GM23338 (cell line): Measurements from ENCODE around the gene IRF2. TPM values are rescaled to one million over a fixed set of nuclear protein-coding genes. Genes with fewer than 3 reads are reported as not detected.

Source experiments
- ATAC-seq: fragments of 200-7000 bp; cut with Tn5 transposase; 3 replicates; pipeline ENCODE4 v1.9.1; 2020
- DNase-seq: peaks from one replicate; pipeline ENCODE4 v3.0.0-alpha.2; 2015; ENCODE audit warnings: low spot score
- H2AFZ ChIP-seq: fragments of 200-600 bp; sonication (generic); 2 replicates; pipeline ENCODE4 v1.8.0; 2016; ENCODE audit warnings: antibody characterized with exemption, mild to moderate bottlenecking, moderate library complexity
- H3F3A ChIP-seq: fragments of 200-600 bp; sonication (generic); replicated peaks from 2 replicates; pipeline ENCODE4 v1.8.0; 2017; ENCODE audit warnings: antibody characterized with exemption, mixed run types, low read depth
- H3K27ac ChIP-seq: fragments of 200-600 bp; sonication (generic); 2 replicates; pipeline ENCODE4 v1.6.1; 2016; ENCODE audit warnings: low read depth
- H3K27me3 ChIP-seq: fragments of 200-600 bp; sonication (generic); 2 replicates; pipeline ENCODE4 v1.8.0; 2016; ENCODE audit warnings: mild to moderate bottlenecking, mixed run types, moderate library complexity; ENCODE audit not compliant: insufficient read depth
- H3K36me3 ChIP-seq: fragments of 200-600 bp; sonication (generic); 2 replicates; pipeline ENCODE4 v1.8.0; 2016; ENCODE audit warnings: mild to moderate bottlenecking; ENCODE audit not compliant: insufficient read depth
- H3K4me1 ChIP-seq: fragments of 200-600 bp; sonication (generic); 2 replicates; pipeline ENCODE4 v1.8.0; 2016; ENCODE audit warnings: mild to moderate bottlenecking, moderate library complexity; ENCODE audit not compliant: insufficient read depth
- H3K4me2 ChIP-seq: fragments of 200-600 bp; sonication (generic); 2 replicates; pipeline ENCODE4 v1.7.1; 2017; ENCODE audit warnings: mixed run types
- H3K4me3 ChIP-seq: fragments of 200-600 bp; sonication (generic); 2 replicates; pipeline ENCODE4 v1.6.1; 2016; ENCODE audit warnings: mixed run types
- H3K79me2 ChIP-seq: fragments of 200-600 bp; sonication (generic); replicated peaks from 2 replicates; pipeline ENCODE4 v1.8.0; 2017; ENCODE audit warnings: mild to moderate bottlenecking; ENCODE audit not compliant: insufficient read depth
- H3K9me2 ChIP-seq: fragments of 200-600 bp; sonication (generic); 2 replicates; pipeline ENCODE4 v1.8.0; 2017; ENCODE audit not compliant: insufficient read depth
- H4K20me1 ChIP-seq: fragments of 200-600 bp; sonication (generic); replicated peaks from 2 replicates; pipeline ENCODE4 v1.8.0; 2017; ENCODE audit warnings: mild to moderate bottlenecking; ENCODE audit not compliant: insufficient read depth
- H3K27ac Mint-ChIP-seq: 2 replicates; pipeline ENCODE4 v1.8.0; 2020; ENCODE audit warnings: inconsistent platforms, mild to moderate bottlenecking, moderate library complexity, mixed read lengths
- H3K27me3 Mint-ChIP-seq: 3 replicates; pipeline ENCODE4 v1.8.0; 2022; ENCODE audit warnings: low read depth, mild to moderate bottlenecking, moderate library complexity, mixed read lengths, inconsistent platforms; ENCODE audit not compliant: insufficient read depth, poor library complexity
- H3K36me3 Mint-ChIP-seq: 3 replicates; pipeline ENCODE4 v1.8.0; 2021; ENCODE audit warnings: low read depth, mild to moderate bottlenecking, inconsistent platforms, moderate library complexity, mixed read lengths
- H3K4me1 Mint-ChIP-seq: 3 replicates; pipeline ENCODE4 v1.8.0; 2020; ENCODE audit warnings: mild to moderate bottlenecking, inconsistent platforms, mixed read lengths
- H3K4me3 Mint-ChIP-seq: 3 replicates; pipeline ENCODE4 v1.8.0; 2021; ENCODE audit warnings: moderate library complexity, mild to moderate bottlenecking, inconsistent platforms, mixed read lengths
- H3K9me3 Mint-ChIP-seq: 3 replicates; pipeline ENCODE4 v1.8.0; 2020; ENCODE audit warnings: moderate library complexity, mild to moderate bottlenecking, inconsistent platforms, mixed read lengths
- CREB1 ChIP-seq: fragments of 250-450 bp; sonication (Bioruptor Pico); IDR thresholded peaks from 2 replicates; pipeline ENCODE4 v1.5.0; 2020; ENCODE audit warnings: low read depth, mild to moderate bottlenecking, moderate library complexity
- EZH2phosphoT487 ChIP-seq: fragments of 200-600 bp; sonication (generic); IDR thresholded peaks from one replicate; pipeline ENCODE4 v1.8.1; 2018; ENCODE audit warnings: antibody characterized with exemption; ENCODE audit not compliant: unreplicated experiment
- NANOG ChIP-seq: IDR thresholded peaks from 2 replicates; pipeline ENCODE4 v1.6.1; 2016; ENCODE audit warnings: antibody characterized with exemption, borderline replicate concordance
- POLR2AphosphoS5 ChIP-seq: IDR thresholded peaks from 2 replicates; pipeline ENCODE4 v1.6.1; 2016; ENCODE audit warnings: antibody characterized with exemption, low read depth
- STAT1 ChIP-seq: IDR thresholded peaks from one replicate; pipeline ENCODE4 v1.6.1; 2016; ENCODE audit warnings: antibody characterized with exemption; ENCODE audit not compliant: unreplicated experiment
- ZNF331 ChIP-seq: fragments of 250-450 bp; sonication (Bioruptor Pico); IDR thresholded peaks from 2 replicates; pipeline ENCODE4 v1.5.0; 2020; ENCODE audit warnings: low read depth, mild to moderate bottlenecking, moderate library complexity
- polyA plus RNA-seq: library from polyadenylated mRNA; unstranded; fragments of >200 nt; fragmentation: Nextera tagmentation; extraction: Ambion mirVana; gene quantifications from 2 replicates; pipeline ENCODE4 v1.2.1, GENCODE V29; 2016
- total RNA-seq: library from RNA; depleted of rRNA; stranded (reverse); fragments of >200 nt; shearing (Covaris generic); gene quantifications from 2 replicates; pipeline ENCODE4 v1.2.3, GENCODE V29; 2014
- TF ChIP-seq, protein P1 (sequence below), 2 experiments: fragments of 200-600 bp in 1 of 2; sonication (generic) in 1 of 2; conservative IDR thresholded peaks; 2 replicates each; pipeline versions ENCODE4 v1.5.1 to v1.6.1; 2016 to 2017; ENCODE audit warnings: antibody characterized with exemption in 2 of 2, low read depth in 2 of 2, mild to moderate bottlenecking in 2 of 2, moderate library complexity in 1 of 2
- TF ChIP-seq, protein P2 (sequence below): IDR thresholded peaks from one replicate; pipeline ENCODE4 v1.6.1; 2018; ENCODE audit warnings: antibody characterized with exemption; ENCODE audit not compliant: unreplicated experiment
- TF ChIP-seq, protein P3 (sequence below): fragments of 250-450 bp; sonication (Bioruptor Pico); IDR thresholded peaks from 2 replicates; pipeline ENCODE4 v1.5.0; 2020; ENCODE audit warnings: mild to moderate bottlenecking, moderate library complexity

IRF2 gene
- total and polyA plus RNA-seq, 2 experiments from 2014 or later, result 14.7 to 15.0 TPM

DNA sequence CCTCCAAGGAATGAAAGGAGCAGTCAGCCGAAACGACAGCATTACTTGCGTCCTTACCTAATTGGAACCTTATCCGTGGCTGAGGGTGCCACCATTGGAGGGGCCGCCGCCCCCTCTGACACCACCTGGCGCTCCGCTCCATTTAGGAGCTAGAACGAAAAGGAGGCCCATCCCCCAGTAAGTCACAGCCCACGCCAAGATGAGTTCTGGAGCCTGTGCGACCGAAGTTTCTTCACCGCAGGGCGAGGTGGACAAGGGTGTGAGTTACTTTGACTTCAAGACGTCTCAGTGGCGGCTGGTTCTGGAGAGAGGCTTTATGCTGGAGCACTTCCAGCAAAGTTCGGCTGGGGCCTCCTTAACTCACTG lies 729 bp upstream of the IRF2 start:
- Histone ChIP-seq H3K9me2 (no peaks in the 10 kb centered on the region), H3F3A (0 out of 2 replicates have a peak, but pooled peaks cover 12% of the 10 kb centered on the region), H3K36me3 (no peaks in the 10 kb centered on the region), H3K27ac (peak overlapping the region; percentile 93), H2AFZ (peak overlapping the region; percentile 94), H3K4me1 (peaks cover 27% of the 10 kb centered on the region), H3K79me2 (peaks cover 43% of the 10 kb centered on the region), H4K20me1 (peaks cover 7% of the 10 kb centered on the region), H3K4me3 (peak overlapping the region; percentile 100), H3K4me2 (peak overlapping the region; percentile 100), H3K27me3 (no peaks in the 10 kb centered on the region)
- Mint-ChIP-seq H3K27ac (peak overlapping the region; percentile 56; the same call in 1 of the 2 replicates), H3K4me1 (peaks cover 26% of the 10 kb centered on the region), H3K9me3 (peaks cover 5% of the 10 kb centered on the region; the same call in 1 of the 3 replicates), H3K4me3 (peak overlapping the region; percentile 96), H3K36me3 (peaks cover 4% of the 10 kb centered on the region; the same call in 2 of the 3 replicates), H3K27me3 (peaks cover 11% of the 10 kb centered on the region)
- DNase-seq (peak; percentile 53), ATAC-seq (peak; percentile 10)
- TF ChIP-seq CREB1 (CRISPR knock-in tag), result no peak
- TF ChIP-seq EZH2phosphoT487, result no peak
- TF ChIP-seq, protein P1, sequence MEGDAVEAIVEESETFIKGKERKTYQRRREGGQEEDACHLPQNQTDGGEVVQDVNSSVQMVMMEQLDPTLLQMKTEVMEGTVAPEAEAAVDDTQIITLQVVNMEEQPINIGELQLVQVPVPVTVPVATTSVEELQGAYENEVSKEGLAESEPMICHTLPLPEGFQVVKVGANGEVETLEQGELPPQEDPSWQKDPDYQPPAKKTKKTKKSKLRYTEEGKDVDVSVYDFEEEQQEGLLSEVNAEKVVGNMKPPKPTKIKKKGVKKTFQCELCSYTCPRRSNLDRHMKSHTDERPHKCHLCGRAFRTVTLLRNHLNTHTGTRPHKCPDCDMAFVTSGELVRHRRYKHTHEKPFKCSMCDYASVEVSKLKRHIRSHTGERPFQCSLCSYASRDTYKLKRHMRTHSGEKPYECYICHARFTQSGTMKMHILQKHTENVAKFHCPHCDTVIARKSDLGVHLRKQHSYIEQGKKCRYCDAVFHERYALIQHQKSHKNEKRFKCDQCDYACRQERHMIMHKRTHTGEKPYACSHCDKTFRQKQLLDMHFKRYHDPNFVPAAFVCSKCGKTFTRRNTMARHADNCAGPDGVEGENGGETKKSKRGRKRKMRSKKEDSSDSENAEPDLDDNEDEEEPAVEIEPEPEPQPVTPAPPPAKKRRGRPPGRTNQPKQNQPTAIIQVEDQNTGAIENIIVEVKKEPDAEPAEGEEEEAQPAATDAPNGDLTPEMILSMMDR (conservative IDR thresholded peaks at IDR 0.05; ENCODE audit: low read depth in 2 of 2), result no peak
- TF ChIP-seq ZNF331 (CRISPR knock-in tag), result no peak
- no peak for TF ChIP-seq NANOG
- TF ChIP-seq, protein P2, sequence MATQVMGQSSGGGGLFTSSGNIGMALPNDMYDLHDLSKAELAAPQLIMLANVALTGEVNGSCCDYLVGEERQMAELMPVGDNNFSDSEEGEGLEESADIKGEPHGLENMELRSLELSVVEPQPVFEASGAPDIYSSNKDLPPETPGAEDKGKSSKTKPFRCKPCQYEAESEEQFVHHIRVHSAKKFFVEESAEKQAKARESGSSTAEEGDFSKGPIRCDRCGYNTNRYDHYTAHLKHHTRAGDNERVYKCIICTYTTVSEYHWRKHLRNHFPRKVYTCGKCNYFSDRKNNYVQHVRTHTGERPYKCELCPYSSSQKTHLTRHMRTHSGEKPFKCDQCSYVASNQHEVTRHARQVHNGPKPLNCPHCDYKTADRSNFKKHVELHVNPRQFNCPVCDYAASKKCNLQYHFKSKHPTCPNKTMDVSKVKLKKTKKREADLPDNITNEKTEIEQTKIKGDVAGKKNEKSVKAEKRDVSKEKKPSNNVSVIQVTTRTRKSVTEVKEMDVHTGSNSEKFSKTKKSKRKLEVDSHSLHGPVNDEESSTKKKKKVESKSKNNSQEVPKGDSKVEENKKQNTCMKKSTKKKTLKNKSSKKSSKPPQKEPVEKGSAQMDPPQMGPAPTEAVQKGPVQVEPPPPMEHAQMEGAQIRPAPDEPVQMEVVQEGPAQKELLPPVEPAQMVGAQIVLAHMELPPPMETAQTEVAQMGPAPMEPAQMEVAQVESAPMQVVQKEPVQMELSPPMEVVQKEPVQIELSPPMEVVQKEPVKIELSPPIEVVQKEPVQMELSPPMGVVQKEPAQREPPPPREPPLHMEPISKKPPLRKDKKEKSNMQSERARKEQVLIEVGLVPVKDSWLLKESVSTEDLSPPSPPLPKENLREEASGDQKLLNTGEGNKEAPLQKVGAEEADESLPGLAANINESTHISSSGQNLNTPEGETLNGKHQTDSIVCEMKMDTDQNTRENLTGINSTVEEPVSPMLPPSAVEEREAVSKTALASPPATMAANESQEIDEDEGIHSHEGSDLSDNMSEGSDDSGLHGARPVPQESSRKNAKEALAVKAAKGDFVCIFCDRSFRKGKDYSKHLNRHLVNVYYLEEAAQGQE, result no peak
- no peak for TF ChIP-seq STAT1

DNA sequence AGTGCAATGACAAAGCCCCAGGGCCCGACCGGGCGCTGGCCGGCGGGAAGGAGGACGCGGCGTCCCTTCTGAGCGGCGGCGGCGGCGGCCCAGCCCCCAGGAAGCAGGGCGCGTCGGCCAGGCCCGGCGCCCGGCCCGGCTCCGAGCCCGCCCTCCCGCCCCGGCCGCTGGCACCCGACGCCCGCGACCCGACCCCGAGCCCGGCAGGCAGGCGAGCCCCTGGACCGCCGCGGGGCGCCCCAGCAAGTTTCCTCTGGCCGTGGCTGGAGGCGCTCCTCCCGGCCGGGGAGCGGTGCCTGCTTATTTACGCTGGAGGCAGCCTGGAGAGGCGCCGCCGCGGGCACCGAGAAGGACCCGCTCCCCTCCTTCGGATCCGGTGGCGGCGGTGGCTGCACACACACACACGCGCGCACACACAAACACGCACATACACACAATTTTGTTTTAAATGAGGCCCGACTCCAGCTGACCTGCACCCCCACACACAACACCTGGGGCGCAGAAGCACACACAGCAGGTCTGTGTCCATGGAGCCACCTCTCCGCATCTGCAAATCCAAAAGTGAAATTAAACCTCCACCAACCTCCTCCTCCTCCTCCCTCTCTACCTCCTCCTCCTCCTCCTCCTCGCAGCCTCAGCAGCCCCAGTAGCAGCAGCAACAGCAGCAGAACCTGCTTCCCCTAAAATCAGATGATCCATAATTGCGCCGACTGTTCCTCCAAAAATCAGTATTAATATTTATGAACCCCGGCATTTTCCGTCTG lies 669 bp downstream of the IRF2 start:
- H3K79me2 ChIP-seq, result peaks cover 57% of the 10 kb centered on the region
- H3K4me1 ChIP-seq, result peaks cover 27% of the 10 kb centered on the region
- H4K20me1 ChIP-seq, result peaks cover 7% of the 10 kb centered on the region
- H3K4me3 ChIP-seq, result peak overlapping the region; percentile 100
- Mint-ChIP-seq H3K36me3 (peaks cover 4% of the 10 kb centered on the region; the same call in 2 of the 3 replicates), H3K4me1 (peaks cover 26% of the 10 kb centered on the region), H3K27ac (peak overlapping the region; percentile 90), H3K27me3 (peaks cover 11% of the 10 kb centered on the region), H3K9me3 (peaks cover 5% of the 10 kb centered on the region; the same call in 1 of the 3 replicates), H3K4me3 (peak overlapping the region; percentile 96)
- peak; percentile 4 for ATAC-seq
- H3K9me2 ChIP-seq, result no peaks in the 10 kb centered on the region
- H3K27me3 ChIP-seq, result no peaks in the 10 kb centered on the region
- peak; percentile 61 for DNase-seq
- peak overlapping the region; percentile 98 for H3K27ac ChIP-seq
- H3F3A ChIP-seq, result 0 out of 2 replicates have a peak, but pooled peaks cover 12% of the 10 kb centered on the region
- no peaks in the 10 kb centered on the region for H3K36me3 ChIP-seq
- peak overlapping the region; percentile 100 for H3K4me2 ChIP-seq
- H2AFZ ChIP-seq, result peak overlapping the region; percentile 91
- no peak for TF ChIP-seq POLR2AphosphoS5
- TF ChIP-seq, protein P3, sequence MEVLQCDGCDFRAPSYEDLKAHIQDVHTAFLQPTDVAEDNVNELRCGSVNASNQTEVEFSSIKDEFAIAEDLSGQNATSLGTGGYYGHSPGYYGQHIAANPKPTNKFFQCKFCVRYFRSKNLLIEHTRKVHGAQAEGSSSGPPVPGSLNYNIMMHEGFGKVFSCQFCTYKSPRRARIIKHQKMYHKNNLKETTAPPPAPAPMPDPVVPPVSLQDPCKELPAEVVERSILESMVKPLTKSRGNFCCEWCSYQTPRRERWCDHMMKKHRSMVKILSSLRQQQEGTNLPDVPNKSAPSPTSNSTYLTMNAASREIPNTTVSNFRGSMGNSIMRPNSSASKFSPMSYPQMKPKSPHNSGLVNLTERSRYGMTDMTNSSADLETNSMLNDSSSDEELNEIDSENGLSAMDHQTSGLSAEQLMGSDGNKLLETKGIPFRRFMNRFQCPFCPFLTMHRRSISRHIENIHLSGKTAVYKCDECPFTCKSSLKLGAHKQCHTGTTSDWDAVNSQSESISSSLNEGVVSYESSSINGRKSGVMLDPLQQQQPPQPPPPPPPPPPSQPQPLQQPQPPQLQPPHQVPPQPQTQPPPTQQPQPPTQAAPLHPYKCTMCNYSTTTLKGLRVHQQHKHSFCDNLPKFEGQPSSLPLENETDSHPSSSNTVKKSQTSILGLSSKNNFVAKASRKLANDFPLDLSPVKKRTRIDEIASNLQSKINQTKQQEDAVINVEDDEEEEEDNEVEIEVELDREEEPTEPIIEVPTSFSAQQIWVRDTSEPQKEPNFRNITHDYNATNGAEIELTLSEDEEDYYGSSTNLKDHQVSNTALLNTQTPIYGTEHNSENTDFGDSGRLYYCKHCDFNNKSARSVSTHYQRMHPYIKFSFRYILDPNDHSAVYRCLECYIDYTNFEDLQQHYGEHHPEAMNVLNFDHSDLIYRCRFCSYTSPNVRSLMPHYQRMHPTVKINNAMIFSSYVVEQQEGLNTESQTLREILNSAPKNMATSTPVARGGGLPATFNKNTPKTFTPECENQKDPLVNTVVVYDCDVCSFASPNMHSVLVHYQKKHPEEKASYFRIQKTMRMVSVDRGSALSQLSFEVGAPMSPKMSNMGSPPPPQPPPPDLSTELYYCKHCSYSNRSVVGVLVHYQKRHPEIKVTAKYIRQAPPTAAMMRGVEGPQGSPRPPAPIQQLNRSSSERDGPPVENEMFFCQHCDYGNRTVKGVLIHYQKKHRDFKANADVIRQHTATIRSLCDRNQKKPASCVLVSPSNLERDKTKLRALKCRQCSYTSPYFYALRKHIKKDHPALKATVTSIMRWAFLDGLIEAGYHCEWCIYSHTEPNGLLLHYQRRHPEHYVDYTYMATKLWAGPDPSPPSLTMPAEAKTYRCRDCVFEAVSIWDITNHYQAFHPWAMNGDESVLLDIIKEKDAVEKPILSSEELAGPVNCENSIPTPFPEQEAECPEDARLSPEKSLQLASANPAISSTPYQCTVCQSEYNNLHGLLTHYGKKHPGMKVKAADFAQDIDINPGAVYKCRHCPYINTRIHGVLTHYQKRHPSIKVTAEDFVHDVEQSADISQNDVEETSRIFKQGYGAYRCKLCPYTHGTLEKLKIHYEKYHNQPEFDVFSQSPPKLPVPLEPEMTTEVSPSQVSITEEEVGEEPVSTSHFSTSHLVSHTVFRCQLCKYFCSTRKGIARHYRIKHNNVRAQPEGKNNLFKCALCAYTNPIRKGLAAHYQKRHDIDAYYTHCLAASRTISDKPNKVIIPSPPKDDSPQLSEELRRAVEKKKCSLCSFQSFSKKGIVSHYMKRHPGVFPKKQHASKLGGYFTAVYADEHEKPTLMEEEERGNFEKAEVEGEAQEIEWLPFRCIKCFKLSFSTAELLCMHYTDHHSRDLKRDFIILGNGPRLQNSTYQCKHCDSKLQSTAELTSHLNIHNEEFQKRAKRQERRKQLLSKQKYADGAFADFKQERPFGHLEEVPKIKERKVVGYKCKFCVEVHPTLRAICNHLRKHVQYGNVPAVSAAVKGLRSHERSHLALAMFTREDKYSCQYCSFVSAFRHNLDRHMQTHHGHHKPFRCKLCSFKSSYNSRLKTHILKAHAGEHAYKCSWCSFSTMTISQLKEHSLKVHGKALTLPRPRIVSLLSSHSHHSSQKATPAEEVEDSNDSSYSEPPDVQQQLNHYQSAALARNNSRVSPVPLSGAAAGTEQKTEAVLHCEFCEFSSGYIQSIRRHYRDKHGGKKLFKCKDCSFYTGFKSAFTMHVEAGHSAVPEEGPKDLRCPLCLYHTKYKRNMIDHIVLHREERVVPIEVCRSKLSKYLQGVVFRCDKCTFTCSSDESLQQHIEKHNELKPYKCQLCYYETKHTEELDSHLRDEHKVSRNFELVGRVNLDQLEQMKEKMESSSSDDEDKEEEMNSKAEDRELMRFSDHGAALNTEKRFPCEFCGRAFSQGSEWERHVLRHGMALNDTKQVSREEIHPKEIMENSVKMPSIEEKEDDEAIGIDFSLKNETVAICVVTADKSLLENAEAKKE (CRISPR knock-in tag), result no peak
